Skin of body (tissue), 2 donors: ENCODE measurements around the gene ENO1. TPM values are rescaled to one million over a fixed set of nuclear protein-coding genes. Genes with fewer than 3 reads are reported as not detected.
A peak's percentile ranks its signal among the peaks of the same experiment; 100 is the strongest.

Experiments used
- DNase-seq: peaks from one replicate; lab custom pipeline; 2025; lab: John Stamatoyannopoulos, UW
- total RNA-seq: library from RNA; depleted of rRNA; stranded (reverse); fragments of >200 nt; gene quantifications from one replicate; pipeline ENCODE4 v1.2.3, GENCODE V29; 2014

ENO1 gene
- total RNA-seq, 1 donor from 2014 or later, result 322 TPM

GRCh38 chr1:8871539-8871935 lies 6.9 kb downstream of the ENO1 start:
- no peak for DNase-seq

- DNase-seq, result no peak
Observed at GRCh38 chr1:8870616-8871538, 7.6 kb downstream of the ENO1 start.

GRCh38 chr1:8870103-8870502 lies 8.4 kb downstream of the ENO1 start:
- no peak for DNase-seq

- DNase-seq, result no peak
Observed at GRCh38 chr1:8867878-8868567, 10.5 kb downstream of the ENO1 start.

GRCh38 chr1:8866792-8867415 lies 11.6 kb downstream of the ENO1 start:
- no peak for DNase-seq

GRCh38 chr1:8866173-8866791 lies 12.2 kb downstream of the ENO1 start:
- DNase-seq, result no peak

- no peak for DNase-seq
Observed at GRCh38 chr1:8864713-8865344, 13.7 kb downstream of the ENO1 start.

GRCh38 chr1:8863794-8864233 lies 14.7 kb downstream of the ENO1 start:
- DNase-seq, result no peak

GRCh38 chr1:8863138-8863537 lies 15.3 kb downstream of the ENO1 start:
- DNase-seq, result no peak

GRCh38 chr1:8862528-8862927 lies 16.0 kb downstream of the ENO1 start:
- DNase-seq, result no peak

GRCh38 chr1:8860738-8861516 lies 17.6 kb downstream of the ENO1 start:
- no peak for DNase-seq

GRCh38 chr1:8858888-8859706 lies 19.4 kb downstream of the ENO1 start:
- DNase-seq, result peak; percentile 30

GRCh38 chr1:8858112-8858668 lies 20.3 kb downstream of the ENO1 start:
- peak; percentile 45 for DNase-seq

GRCh38 chr1:8856689-8857412 lies 21.6 kb downstream of the ENO1 start:
- DNase-seq, result no peak

- DNase-seq, result no peak
Observed at GRCh38 chr1:8854240-8854639, 24.2 kb downstream of the ENO1 start.

- DNase-seq, result no peak
Observed at GRCh38 chr1:8851060-8851459, 27.4 kb downstream of the ENO1 start.

GRCh38 chr1:8848663-8849386 lies 29.7 kb downstream of the ENO1 start:
- DNase-seq, result peak; percentile 75

- no peak for DNase-seq
Observed at GRCh38 chr1:8847990-8848389, 30.5 kb downstream of the ENO1 start.
